Measurements from ENCODE around the gene TTLL9. TPM values are rescaled to one million over a fixed set of nuclear protein-coding genes. Genes with fewer than 3 reads are reported as not detected.

The TTLL9 gene
- polyA plus RNA-seq, 1 donor (not counting 4 experiments of a cell fraction or from before 2014, with no cell fraction given): not detected

DNA sequence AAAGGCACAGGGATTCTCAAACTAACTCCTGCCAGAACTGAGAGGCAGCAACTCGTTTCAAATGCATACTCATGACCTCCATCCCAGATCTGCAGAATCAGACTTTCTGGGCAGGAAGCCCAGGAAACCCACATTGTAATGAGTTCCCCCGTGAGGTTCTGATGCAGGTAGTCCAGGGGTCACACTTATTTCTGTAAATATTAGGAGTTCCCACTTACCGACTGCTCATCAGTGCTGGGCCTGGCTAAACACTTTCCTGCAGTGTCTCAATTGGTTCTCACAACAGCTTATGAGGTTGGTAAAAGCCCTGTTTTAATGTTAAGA is 11.7 kb upstream of the TTLL9 start:
- Histone ChIP-seq H3K27me3 (ENCODE audit: control insufficient read depth, extremely low read depth, insufficient read depth, low read length) (peaks cover 45% of the 10 kb centered on the region), H3K9me3 (ENCODE audit: control insufficient read depth, low read depth, low read length) (no peaks in the 10 kb centered on the region), H4K20me1 (ENCODE audit: control insufficient read depth, extremely low read depth, insufficient read depth, low read length) (no peaks in the 10 kb centered on the region), H3K4me1 (ENCODE audit: control insufficient read depth, extremely low read depth, insufficient read depth, low read length) (peaks cover 2% of the 10 kb centered on the region), H3K79me2 (ENCODE audit: control insufficient read depth, insufficient read depth, low read length) (no peaks in the 10 kb centered on the region), H3K36me3 (ENCODE audit: control insufficient read depth in 2 of 2, extremely low read depth in 1 of 2, insufficient read depth in 2 of 2, low read length in 2 of 2) (no peaks in the 10 kb centered on the region), H3K9ac (ENCODE audit: control insufficient read depth, extremely low read depth, insufficient read depth, low read length) (no peak overlapping the region), H3K27ac (ENCODE audit: control insufficient read depth, insufficient read depth, low read length) (no peak overlapping the region), H3K4me2 (ENCODE audit: control insufficient read depth, extremely low read depth, insufficient read depth, low read depth, low read length) (no peak overlapping the region), H3K4me3 (ENCODE audit: control insufficient read depth in 2 of 3, extremely low read depth in 1 of 3, insufficient read depth in 2 of 3, low read depth in 1 of 3, low read length in 3 of 3) (no peak overlapping the region), H2AFZ (ENCODE audit: control insufficient read depth, low read length) (no peak overlapping the region), H3K9me1 (ENCODE audit: control insufficient read depth, extremely low read depth, insufficient read depth, low read length) (no peaks in the 10 kb centered on the region)
- dilution Hi-C loops (cut with MboI; ENCODE audit: extremely low pct_ligation_motif_present, low sequenced_read_pairs): no loop called here
- no peak for FAIRE-seq
- no peak for DNase-seq (ENCODE audit: low read depth, low spot score)
- TF ChIP-seq, protein P1, sequence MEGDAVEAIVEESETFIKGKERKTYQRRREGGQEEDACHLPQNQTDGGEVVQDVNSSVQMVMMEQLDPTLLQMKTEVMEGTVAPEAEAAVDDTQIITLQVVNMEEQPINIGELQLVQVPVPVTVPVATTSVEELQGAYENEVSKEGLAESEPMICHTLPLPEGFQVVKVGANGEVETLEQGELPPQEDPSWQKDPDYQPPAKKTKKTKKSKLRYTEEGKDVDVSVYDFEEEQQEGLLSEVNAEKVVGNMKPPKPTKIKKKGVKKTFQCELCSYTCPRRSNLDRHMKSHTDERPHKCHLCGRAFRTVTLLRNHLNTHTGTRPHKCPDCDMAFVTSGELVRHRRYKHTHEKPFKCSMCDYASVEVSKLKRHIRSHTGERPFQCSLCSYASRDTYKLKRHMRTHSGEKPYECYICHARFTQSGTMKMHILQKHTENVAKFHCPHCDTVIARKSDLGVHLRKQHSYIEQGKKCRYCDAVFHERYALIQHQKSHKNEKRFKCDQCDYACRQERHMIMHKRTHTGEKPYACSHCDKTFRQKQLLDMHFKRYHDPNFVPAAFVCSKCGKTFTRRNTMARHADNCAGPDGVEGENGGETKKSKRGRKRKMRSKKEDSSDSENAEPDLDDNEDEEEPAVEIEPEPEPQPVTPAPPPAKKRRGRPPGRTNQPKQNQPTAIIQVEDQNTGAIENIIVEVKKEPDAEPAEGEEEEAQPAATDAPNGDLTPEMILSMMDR (optimal IDR thresholded peaks at IDR 0.05 in 1 of 3, IDR thresholded peaks at IDR 0.05 in 1 of 3, conservative IDR thresholded peaks at IDR 0.05 in 1 of 3; ENCODE audit: extremely low read depth in 1 of 3, insufficient read depth in 2 of 3, low read length in 3 of 3): no peak
- TF ChIP-seq EZH2 (IDR thresholded peaks at IDR 0.05; ENCODE audit: low read length): no peak

- H4K20me1 ChIP-seq (ENCODE audit: control insufficient read depth, extremely low read depth, insufficient read depth, low read length): no peaks in the 10 kb centered on the region
- H3K9ac ChIP-seq (ENCODE audit: control insufficient read depth, extremely low read depth, insufficient read depth, low read length): no peak overlapping the region
- dilution Hi-C loops (cut with MboI; ENCODE audit: extremely low pct_ligation_motif_present, low sequenced_read_pairs): no loop called here
- H3K9me3 ChIP-seq (ENCODE audit: control insufficient read depth, low read depth, low read length): no peaks in the 10 kb centered on the region
- no peak overlapping the region for H3K4me2 ChIP-seq (ENCODE audit: control insufficient read depth, extremely low read depth, insufficient read depth, low read depth, low read length)
- DNase-seq (ENCODE audit: low read depth, low spot score) (no peak), FAIRE-seq (no peak)
- H3K27me3 ChIP-seq (ENCODE audit: control insufficient read depth, extremely low read depth, insufficient read depth, low read length): peaks cover 45% of the 10 kb centered on the region
- no peak overlapping the region for H3K27ac ChIP-seq (ENCODE audit: control insufficient read depth, insufficient read depth, low read length)
- H3K4me3 ChIP-seq (ENCODE audit: control insufficient read depth in 2 of 3, extremely low read depth in 1 of 3, insufficient read depth in 2 of 3, low read depth in 1 of 3, low read length in 3 of 3): no peak overlapping the region
- H3K36me3 ChIP-seq (ENCODE audit: control insufficient read depth in 2 of 2, extremely low read depth in 1 of 2, insufficient read depth in 2 of 2, low read length in 2 of 2): no peaks in the 10 kb centered on the region
- H3K79me2 ChIP-seq (ENCODE audit: control insufficient read depth, insufficient read depth, low read length): no peaks in the 10 kb centered on the region
- H3K9me1 ChIP-seq (ENCODE audit: control insufficient read depth, extremely low read depth, insufficient read depth, low read length): no peaks in the 10 kb centered on the region
- TF ChIP-seq, protein P1 (optimal IDR thresholded peaks at IDR 0.05 in 1 of 3, IDR thresholded peaks at IDR 0.05 in 1 of 3, conservative IDR thresholded peaks at IDR 0.05 in 1 of 3; ENCODE audit: extremely low read depth in 1 of 3, insufficient read depth in 2 of 3, low read length in 3 of 3): no peak
- no peak for TF ChIP-seq EZH2 (IDR thresholded peaks at IDR 0.05; ENCODE audit: low read length)
- no peak overlapping the region for H2AFZ ChIP-seq (ENCODE audit: control insufficient read depth, low read length)
- peaks cover 2% of the 10 kb centered on the region for H3K4me1 ChIP-seq (ENCODE audit: control insufficient read depth, extremely low read depth, insufficient read depth, low read length)
Observed at GRCh38 chr20:31859266-31859997, 11.0 kb upstream of the TTLL9 start.
